HG02884 (cell line): ENCODE data around the gene MYO3B.

Source experiments
- ATAC-seq: cut with Tn5 transposase; IDR thresholded peaks from one replicate; pipeline ENCODE4 v1.9.1; 2021; ENCODE audit warnings: mild to moderate bottlenecking, moderate library complexity; ENCODE audit not compliant: unreplicated experiment

The MYO3B gene

DNA sequence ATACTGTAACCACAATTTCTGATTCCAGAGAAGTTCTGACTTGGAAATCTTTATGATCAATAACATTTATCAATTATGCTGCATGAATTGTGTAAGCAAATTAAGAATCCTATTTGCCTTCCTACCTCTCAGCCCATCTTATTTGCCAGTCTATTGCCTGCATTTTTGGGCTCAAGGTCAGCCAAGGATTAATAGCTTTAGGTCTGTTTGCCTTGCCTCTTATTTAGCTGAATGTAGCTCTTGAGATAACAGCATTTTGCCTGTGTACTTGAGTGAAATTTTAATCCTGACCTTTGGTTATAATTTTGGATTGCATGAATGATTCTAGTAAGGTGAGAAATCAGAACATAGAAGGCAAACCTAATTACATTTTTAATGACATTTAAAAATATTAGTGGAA, 51.2 kb downstream of the MYO3B start:
- no peak for ATAC-seq

- ATAC-seq, result no peak
Observed at GRCh38 chr2:170229744-170230143, 51.8 kb downstream of the MYO3B start.

- ATAC-seq, result no peak
Observed at GRCh38 chr2:170235860-170236679, 58.1 kb downstream of the MYO3B start.

DNA sequence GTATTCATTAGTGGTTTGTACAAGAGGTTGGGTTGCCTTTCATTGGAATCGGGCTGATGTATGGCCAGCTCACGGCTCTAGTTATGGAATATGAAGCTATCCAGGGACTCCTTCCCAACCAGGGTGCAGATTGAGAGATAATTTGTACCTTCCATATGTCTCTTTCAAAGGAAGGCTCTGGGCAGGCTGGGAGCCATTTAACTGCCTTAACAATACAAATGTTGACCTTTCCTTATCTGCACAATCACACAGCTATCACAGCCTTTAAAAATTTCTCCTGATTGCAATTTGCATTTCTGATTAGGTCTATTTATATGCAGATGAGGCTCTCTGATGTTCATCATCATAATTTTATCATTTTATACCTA, 58.7 kb downstream of the MYO3B start:
- no peak for ATAC-seq

GRCh38 chr2:170237572-170238120, 59.7 kb downstream of the MYO3B start:
- ATAC-seq, result no peak

- ATAC-seq, result no peak
Observed at GRCh38 chr2:170238776-170239175, 60.8 kb downstream of the MYO3B start.

DNA sequence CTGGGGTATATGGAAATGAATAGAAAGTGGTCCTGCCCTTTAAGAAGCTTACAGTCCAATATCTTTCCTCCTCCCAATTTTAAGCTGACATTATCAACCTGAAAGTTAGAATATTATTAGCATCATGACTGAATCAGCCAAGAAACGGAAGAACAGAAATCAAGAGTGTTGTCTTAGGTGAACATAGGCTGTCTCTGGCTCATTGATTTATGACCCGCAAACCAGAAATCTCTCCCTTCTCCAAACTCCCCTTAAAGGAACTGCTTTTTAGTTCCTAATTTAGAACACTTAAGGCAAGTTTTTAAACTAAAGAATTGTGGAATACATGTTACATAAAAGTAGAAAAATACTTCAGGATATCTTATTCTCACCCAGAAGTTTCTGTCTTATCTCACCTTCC, 62.7 kb downstream of the MYO3B start:
- no peak for ATAC-seq

DNA sequence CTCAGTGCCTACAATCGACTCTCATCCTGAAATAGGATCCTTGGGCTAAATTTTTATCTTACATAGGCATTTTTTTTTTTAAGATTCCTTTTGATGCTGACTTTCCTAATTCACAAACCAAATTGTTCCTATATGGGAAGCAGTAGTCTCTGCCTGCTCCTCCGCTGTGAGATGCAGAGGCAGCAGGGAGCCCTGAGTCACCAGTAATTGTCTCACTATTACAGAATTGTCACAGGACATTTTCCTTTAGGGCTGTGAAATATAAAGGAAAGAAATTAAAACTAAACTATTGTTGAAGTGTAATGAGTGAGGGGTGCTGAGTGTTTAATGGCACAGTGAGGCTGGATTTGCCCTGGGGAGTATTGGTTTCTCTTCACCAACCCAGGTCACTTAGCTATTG, 63.8 kb downstream of the MYO3B start:
- no peak for ATAC-seq

GRCh38 chr2:170243118-170243837, 65.3 kb downstream of the MYO3B start:
- no peak for ATAC-seq

DNA sequence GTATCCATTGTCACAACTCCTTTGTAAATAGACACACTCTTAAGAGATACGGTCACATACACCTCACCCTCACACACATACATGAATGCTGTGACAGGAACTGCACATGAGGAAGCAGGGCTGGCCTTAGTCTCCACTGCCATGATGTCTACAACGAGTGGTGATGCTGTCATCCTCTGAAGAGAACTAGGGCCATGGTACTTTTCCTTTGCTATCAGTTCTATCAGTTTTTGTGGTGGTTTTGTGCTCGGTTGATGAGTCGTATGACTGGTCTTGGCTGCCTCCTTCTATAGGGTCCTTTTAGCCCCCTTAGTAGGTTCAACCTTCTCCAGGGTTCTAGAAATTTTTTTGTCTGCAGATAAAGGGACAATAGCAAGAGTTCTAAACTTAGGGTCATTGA, 66.0 kb downstream of the MYO3B start:
- ATAC-seq, result no peak

- ATAC-seq, result no peak
Observed at GRCh38 chr2:170244555-170244954, 66.6 kb downstream of the MYO3B start.

- no peak for ATAC-seq
Observed at GRCh38 chr2:170245312-170245711, 67.4 kb downstream of the MYO3B start.

DNA sequence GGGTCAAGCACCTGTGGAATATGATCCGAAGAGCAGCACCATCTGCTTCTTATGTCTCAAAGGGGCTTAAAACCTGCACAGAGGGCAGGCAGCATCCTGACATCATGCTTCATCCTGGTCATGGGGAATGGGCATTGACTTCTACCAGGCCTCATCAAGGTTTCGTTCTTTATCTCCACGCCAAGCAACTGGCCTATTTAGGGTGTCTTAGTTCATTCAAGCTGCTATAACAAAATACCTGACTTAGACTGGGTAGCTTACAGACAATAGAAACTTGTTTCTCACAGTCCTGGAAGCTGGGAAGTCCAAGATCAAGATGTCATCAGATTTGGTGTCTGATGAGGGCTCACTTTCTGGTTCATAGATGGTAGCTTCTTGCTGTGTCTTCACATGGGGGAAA, 69.4 kb downstream of the MYO3B start:
- ATAC-seq, result no peak

GRCh38 chr2:170247882-170248393, 70.0 kb downstream of the MYO3B start:
- ATAC-seq, result no peak

GRCh38 chr2:170248574-170249393, 70.8 kb downstream of the MYO3B start:
- no peak for ATAC-seq

DNA sequence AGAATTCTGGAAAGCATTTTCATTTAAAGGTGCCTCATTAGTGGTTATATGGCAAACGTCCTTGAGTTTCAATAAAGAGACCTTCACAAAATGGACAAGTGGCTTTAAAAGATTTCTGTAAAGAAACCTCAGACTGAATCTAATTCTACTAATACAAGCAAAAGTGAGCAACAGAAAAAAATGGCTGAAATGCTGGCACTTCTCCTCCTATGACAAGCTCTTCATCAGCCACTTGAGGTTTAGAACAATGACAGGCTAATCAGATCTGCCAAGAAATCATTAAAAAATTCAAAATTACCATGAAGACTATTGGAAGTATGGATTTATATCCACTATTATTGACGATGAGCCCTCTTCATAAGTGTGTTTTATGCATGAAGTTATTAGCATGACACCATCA, 71.8 kb downstream of the MYO3B start:
- no peak for ATAC-seq

DNA sequence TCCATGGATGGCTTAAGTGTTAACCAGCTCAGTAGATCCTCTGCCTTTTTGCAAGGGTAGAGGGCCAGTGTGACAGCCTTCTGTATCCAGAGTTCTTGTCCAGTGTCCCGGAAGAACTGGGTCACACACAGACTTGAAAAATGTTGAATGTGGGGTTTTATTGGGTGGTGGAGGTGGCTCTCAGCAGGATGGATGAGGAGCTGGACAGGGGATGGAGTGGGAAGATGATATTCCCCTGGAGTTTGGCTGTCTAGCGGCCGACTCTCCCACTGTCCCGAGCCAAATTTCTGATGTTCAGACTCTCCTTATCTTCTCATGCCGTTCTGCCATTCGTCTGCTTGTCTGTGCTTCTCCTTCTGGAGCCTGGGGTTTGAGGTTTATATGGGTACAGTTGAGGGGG, 72.6 kb downstream of the MYO3B start:
- no peak for ATAC-seq

DNA sequence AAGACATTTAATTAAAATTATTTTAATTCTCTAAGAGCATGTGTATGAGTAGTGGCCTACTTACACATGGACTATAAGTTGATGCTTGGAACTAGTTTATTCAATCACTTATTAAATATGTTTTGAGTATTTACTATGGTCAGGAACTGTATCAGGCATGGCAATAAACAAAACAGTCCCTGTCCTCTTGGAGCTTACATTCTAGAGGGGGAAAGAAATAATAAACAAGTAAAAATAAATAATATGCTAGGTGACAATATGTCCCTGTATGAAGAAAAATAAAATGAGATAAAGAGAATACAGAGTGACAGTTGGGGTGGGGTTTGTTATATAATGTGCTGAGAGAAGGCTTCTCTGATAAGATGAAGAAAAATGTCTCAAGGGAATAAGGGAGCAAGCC, 74.5 kb downstream of the MYO3B start:
- no peak for ATAC-seq

GRCh38 chr2:170253721-170254230, 75.8 kb downstream of the MYO3B start:
- no peak for ATAC-seq

DNA sequence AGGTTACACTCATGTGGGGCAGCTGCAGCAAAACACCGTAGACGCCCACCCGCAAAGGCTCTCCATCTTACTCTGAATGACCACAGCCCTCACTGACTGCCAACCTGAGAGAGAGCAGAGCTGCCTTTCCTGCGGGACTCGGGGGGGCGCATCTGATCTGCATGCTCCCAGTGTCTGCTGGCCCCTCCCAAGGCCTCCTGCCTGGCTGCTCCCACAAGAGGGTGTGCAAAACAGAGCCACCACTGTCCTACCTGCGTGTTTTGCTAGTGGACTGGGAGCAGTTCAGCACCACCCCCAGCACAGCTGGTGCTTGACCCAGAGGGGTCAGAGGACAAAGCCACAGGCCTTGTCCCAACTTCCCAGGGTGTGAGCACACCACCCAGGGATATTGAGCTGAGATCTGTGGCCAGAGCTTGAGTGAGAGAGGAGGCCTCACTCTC, 76.4 kb downstream of the MYO3B start:
- no peak for ATAC-seq

DNA sequence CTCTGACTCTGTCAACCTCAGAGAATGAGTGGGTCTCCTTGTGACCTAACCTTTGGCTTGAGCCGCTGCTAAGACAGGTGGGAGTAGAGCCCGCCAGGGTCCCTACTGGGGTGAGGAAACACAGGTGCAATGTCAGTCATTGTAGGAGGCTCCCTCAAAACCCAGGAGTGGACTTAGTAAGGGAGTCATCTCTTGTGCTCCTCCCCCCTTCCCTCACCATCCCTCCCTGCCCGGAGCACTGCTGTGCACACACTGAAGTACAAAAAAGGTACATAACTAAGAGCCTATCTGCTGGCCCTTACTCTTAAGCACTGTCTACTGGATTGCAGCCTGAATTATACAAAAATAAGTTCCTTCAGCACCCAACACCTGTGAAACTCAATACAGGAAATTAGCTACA, 77.2 kb downstream of the MYO3B start:
- ATAC-seq, result no peak
